Astrocyte (in vitro differentiated cells and primary cell): ENCODE results near the gene TRAK2. TPM values are rescaled to one million over a fixed set of nuclear protein-coding genes. Genes with fewer than 3 reads are reported as not detected.

Source experiments
- DNase-seq: peaks from one replicate; pipeline ENCODE4 v3.0.0-alpha.2; 2010; ENCODE audit warnings: low read depth
- FAIRE-seq: peaks from 2 replicates; lab custom pipeline; 2011; peaks lifted over from hg19 to GRCh38; lab: Jason Lieb, UNC
- H2AFZ ChIP-seq: 2 replicates; pipeline ENCODE4 v1.6.0; 2012; ENCODE audit warnings: low read depth, low read length, inconsistent platforms
- H3K27ac ChIP-seq: 2 replicates; pipeline ENCODE4 v1.5.1; 2011; ENCODE audit warnings: low read depth, low read length, inconsistent platforms
- H3K27me3 ChIP-seq: 2 replicates; pipeline ENCODE4 v1.6.0; 2011; ENCODE audit warnings: low read length, inconsistent platforms; ENCODE audit not compliant: insufficient read depth
- H3K36me3 ChIP-seq: 2 replicates; pipeline ENCODE4 v1.5.1; 2011; ENCODE audit warnings: low read length, inconsistent platforms; ENCODE audit not compliant: insufficient read depth
- H3K4me1 ChIP-seq: 2 replicates; pipeline ENCODE4 v1.5.1; 2011; ENCODE audit warnings: low read length, inconsistent platforms; ENCODE audit not compliant: insufficient read depth
- H3K4me2 ChIP-seq: 2 replicates; pipeline ENCODE4 v1.6.0; 2012; ENCODE audit warnings: low read length, inconsistent platforms
- H3K4me3 ChIP-seq: 2 replicates; pipeline ENCODE4 v1.5.1; 2011; ENCODE audit warnings: low read depth, mild to moderate bottlenecking, low read length, inconsistent platforms; ENCODE audit not compliant: insufficient read depth
- H3K79me2 ChIP-seq: 2 replicates; pipeline ENCODE4 v1.6.0; 2012; ENCODE audit warnings: mild to moderate bottlenecking, low read length, inconsistent platforms; ENCODE audit not compliant: insufficient read depth
- H3K9ac ChIP-seq: 2 replicates; pipeline ENCODE4 v1.6.0; 2012; ENCODE audit warnings: mild to moderate bottlenecking, low read length, inconsistent platforms
- H3K9me3 ChIP-seq: 2 replicates; pipeline ENCODE4 v1.5.1; 2012; ENCODE audit warnings: low read depth, mild to moderate bottlenecking, low read length, inconsistent platforms; ENCODE audit not compliant: insufficient read depth
- H4K20me1 ChIP-seq: 2 replicates; pipeline ENCODE4 v1.6.0; 2012; ENCODE audit warnings: low read length, inconsistent platforms; ENCODE audit not compliant: insufficient read depth
- H3K27ac Mint-ChIP-seq: one replicate; pipeline ENCODE4 v1.8.0; 2021; ENCODE audit warnings: mild to moderate bottlenecking, mixed read lengths; ENCODE audit not compliant: unreplicated experiment
- H3K27me3 Mint-ChIP-seq: one replicate; pipeline ENCODE4 v1.8.0; 2021; ENCODE audit warnings: low read depth, mixed read lengths; ENCODE audit not compliant: unreplicated experiment
- H3K36me3 Mint-ChIP-seq: one replicate; pipeline ENCODE4 v1.8.0; 2021; ENCODE audit warnings: low read depth, mixed read lengths; ENCODE audit not compliant: unreplicated experiment
- H3K4me1 Mint-ChIP-seq: one replicate; pipeline ENCODE4 v1.8.0; 2021; ENCODE audit warnings: low read depth, mixed read lengths; ENCODE audit not compliant: unreplicated experiment
- H3K4me3 Mint-ChIP-seq: one replicate; pipeline ENCODE4 v1.8.0; 2021; ENCODE audit warnings: mild to moderate bottlenecking, moderate library complexity, mixed read lengths; ENCODE audit not compliant: unreplicated experiment
- H3K9me3 Mint-ChIP-seq: one replicate; pipeline ENCODE4 v1.8.0; 2021; ENCODE audit warnings: mild to moderate bottlenecking, mixed read lengths; ENCODE audit not compliant: unreplicated experiment
- EZH2 ChIP-seq: IDR thresholded peaks from 2 replicates; pipeline ENCODE4 v1.6.1; 2012; ENCODE audit warnings: mild to moderate bottlenecking, low read length, inconsistent platforms; ENCODE audit not compliant: insufficient read depth
- total RNA-seq: library from RNA; stranded (reverse); gene quantifications from 2 replicates; pipeline ENCODE4 v1.2.1, GENCODE V29; 2021
- TF ChIP-seq, protein P1 (sequence below): IDR thresholded peaks from 2 replicates; pipeline ENCODE4 v1.5.1; 2011; ENCODE audit warnings: low read depth, mild to moderate bottlenecking, inconsistent platforms, low read length, moderate library complexity; ENCODE audit not compliant: insufficient read depth

TRAK2 gene
- total RNA-seq, 1 donor from 2014 or later = 39.1 TPM

DNA sequence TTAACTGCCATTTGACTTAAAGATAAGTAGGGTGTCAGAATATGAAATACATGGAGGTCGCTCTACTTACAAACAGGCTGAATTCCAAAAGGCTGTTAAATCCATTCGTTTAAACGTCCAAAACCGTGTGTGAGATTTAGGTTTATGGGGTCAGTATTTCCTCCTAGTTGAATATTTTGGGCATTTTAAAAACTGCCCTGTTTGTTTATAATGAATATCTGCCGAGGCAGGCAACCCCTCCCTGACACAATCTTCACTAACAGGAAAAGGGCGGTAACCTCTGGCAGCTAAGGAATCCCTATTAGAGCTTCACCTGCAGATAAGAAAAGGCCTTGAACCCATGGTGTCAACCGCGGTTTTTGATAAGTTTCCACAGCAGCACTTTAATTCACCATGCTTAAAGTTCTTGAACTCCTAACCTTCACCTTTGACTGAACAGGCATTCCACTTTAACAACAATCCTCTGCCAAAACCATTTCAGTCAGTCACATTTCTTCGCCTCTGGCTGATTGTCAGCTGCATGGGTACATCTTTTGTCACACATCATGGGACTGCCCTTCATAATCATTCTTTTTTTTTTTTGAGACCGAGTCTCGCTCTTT lies 17.8 kb downstream of the TRAK2 start:
- Histone ChIP-seq H3K9me3 (no peaks in the 10 kb centered on the region), H3K4me3 (no peak overlapping the region), H3K27me3 (no peaks in the 10 kb centered on the region), H4K20me1 (peaks cover 8% of the 10 kb centered on the region), H3K4me1 (peaks cover 17% of the 10 kb centered on the region), H3K4me2 (peak overlapping the region; percentile 3), H3K36me3 (peaks cover 2% of the 10 kb centered on the region), H3K9ac (no peak overlapping the region), H3K79me2 (peaks cover 62% of the 10 kb centered on the region), H2AFZ (no peak overlapping the region), H3K27ac (no peak overlapping the region)
- Mint-ChIP-seq H3K4me3 (no peak overlapping the region), H3K9me3 (peaks cover 3% of the 10 kb centered on the region), H3K4me1 (peaks cover 26% of the 10 kb centered on the region), H3K27ac (no peak overlapping the region), H3K27me3 (no peaks in the 10 kb centered on the region), H3K36me3 (peaks cover 14% of the 10 kb centered on the region)
- no peak for TF ChIP-seq EZH2
- TF ChIP-seq, protein P1, sequence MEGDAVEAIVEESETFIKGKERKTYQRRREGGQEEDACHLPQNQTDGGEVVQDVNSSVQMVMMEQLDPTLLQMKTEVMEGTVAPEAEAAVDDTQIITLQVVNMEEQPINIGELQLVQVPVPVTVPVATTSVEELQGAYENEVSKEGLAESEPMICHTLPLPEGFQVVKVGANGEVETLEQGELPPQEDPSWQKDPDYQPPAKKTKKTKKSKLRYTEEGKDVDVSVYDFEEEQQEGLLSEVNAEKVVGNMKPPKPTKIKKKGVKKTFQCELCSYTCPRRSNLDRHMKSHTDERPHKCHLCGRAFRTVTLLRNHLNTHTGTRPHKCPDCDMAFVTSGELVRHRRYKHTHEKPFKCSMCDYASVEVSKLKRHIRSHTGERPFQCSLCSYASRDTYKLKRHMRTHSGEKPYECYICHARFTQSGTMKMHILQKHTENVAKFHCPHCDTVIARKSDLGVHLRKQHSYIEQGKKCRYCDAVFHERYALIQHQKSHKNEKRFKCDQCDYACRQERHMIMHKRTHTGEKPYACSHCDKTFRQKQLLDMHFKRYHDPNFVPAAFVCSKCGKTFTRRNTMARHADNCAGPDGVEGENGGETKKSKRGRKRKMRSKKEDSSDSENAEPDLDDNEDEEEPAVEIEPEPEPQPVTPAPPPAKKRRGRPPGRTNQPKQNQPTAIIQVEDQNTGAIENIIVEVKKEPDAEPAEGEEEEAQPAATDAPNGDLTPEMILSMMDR = no peak
- no peak for FAIRE-seq
- DNase-seq = no peak

DNA sequence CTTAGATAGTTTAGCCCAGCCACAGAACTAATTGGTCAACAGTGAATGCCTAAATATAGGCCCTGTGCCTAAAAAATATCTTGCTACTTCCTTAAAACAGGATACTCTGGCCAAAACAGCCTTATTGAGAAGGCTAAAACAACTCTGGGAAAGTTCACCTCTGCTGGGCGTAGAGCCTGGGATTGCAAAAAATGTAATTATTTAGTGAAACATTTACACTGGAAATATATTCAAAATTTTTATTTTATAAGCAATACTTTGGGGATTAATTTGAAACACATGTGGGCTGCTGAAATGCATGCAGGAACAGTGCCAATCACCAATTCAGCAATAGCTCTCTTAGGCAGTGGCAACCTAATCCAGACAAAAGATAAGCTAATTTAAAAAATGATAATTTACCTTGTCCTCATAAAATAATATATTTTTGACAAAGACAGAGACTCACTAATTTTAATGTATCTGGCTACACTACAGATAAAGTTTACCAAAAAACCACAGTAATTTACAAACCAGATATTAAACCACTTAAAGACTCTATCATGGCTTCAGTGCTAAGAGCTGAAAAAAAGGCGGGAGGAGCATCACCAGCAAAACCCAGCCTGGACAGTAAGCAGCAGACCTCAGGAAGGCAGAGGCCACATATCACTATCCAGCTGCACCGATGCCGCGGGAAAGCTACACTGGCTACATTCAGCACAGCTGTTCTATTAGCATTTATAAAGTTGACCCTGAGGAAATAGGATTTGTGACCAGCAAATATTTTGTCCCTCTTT lies 18.5 kb downstream of the TRAK2 start:
- Histone ChIP-seq H3K9me3 (no peaks in the 10 kb centered on the region), H3K79me2 (peaks cover 55% of the 10 kb centered on the region), H2AFZ (no peak overlapping the region), H3K9ac (peak overlapping the region; percentile 14), H4K20me1 (peaks cover 4% of the 10 kb centered on the region), H3K4me1 (peaks cover 17% of the 10 kb centered on the region), H3K36me3 (peaks cover 2% of the 10 kb centered on the region), H3K27me3 (no peaks in the 10 kb centered on the region), H3K4me2 (peak overlapping the region; percentile 73), H3K4me3 (no peak overlapping the region), H3K27ac (peak overlapping the region; percentile 53)
- peaks cover 26% of the 10 kb centered on the region for H3K4me1 Mint-ChIP-seq
- no peak overlapping the region for H3K4me3 Mint-ChIP-seq
- DNase-seq (peak; percentile 51), FAIRE-seq (no peak)
- TF ChIP-seq, protein P1 = no peak
- no peak for TF ChIP-seq EZH2
- H3K27ac Mint-ChIP-seq = peak overlapping the region; percentile 64
- H3K9me3 Mint-ChIP-seq = peaks cover 3% of the 10 kb centered on the region
- H3K36me3 Mint-ChIP-seq = peaks cover 16% of the 10 kb centered on the region
- no peaks in the 10 kb centered on the region for H3K27me3 Mint-ChIP-seq
